ENCODE data around the gene PTTG1IP. TPM values are rescaled to one million over a fixed set of nuclear protein-coding genes. Genes with fewer than 3 reads are reported as not detected.

Gene PTTG1IP
- total RNA-seq, 2 experiments from 2014 or later = 60.7 to 61.8 TPM

DNA sequence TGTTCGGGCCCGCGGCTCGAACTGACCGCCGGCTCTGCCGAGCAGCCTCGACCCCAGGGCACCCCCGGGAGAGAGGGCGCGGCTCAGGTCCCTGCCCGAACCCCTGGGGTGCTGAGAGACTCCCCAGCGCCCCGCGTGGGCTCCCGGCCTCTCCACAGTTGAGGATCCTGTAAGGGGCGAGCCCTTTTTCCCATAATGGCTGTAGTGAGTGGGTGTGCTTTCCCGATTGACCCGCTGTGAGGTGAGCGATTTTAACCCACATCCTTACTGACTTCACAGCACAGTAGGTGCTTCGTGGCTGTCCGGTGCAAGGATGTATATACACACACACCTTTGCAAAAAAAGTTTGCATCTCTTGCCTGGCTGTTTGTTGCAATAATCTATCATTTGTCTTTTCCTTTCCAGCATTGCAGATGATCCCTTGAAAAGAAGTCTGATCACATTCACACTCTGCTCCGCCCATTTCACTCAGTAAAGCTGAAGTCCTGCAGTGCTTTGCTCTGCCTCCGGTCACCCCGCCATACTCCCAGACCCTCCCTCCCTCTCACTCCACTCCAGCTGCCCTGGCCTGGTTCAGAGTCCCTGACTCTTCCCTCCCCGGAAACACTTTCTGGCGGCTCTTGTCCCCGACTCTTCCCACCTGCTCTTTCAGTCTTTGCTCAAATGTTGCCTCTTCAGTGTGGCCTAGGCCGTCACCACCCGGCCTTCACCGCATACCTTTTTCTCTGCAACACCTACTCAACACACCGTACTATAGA lies 70.9 kb downstream of the PTTG1IP start:
- ATAC-seq = peak; percentile 11
- peak overlapping the region; percentile 82 for H3K27ac Mint-ChIP-seq
- no peaks in the 10 kb centered on the region for H3K27me3 Mint-ChIP-seq
- peak overlapping the region; percentile 99 for H3K4me3 Mint-ChIP-seq
- peaks cover 75% of the 10 kb centered on the region for H3K36me3 Mint-ChIP-seq (ENCODE audit: low read depth)
- ChIA-PET POLR2A (interaction anchor here (0.6 to 3.0 kb wide), 8 partner anchors 9 to 130 kb away, joined by 3 to 21 read pairs (median 6); partner anchors contain the start of gene PTTG1IP), CTCF (interaction anchor here (0.6 to 4.3 kb wide), 12 partner anchors 9 to 170 kb away, joined by 3 to 58 read pairs (median 10); partner anchors contain the start of gene PTTG1IP)
- no peaks in the 10 kb centered on the region for H3K9me3 Mint-ChIP-seq
- intact Hi-C loops (cut with micrococcal nuclease) = no loop called here
- TF ChIP-seq CTCF (IDR thresholded peaks at IDR 0.05) = no peak
- DNase-seq = no peak
- H3K4me1 Mint-ChIP-seq (ENCODE audit: low read depth) = peaks cover 47% of the 10 kb centered on the region

DNA sequence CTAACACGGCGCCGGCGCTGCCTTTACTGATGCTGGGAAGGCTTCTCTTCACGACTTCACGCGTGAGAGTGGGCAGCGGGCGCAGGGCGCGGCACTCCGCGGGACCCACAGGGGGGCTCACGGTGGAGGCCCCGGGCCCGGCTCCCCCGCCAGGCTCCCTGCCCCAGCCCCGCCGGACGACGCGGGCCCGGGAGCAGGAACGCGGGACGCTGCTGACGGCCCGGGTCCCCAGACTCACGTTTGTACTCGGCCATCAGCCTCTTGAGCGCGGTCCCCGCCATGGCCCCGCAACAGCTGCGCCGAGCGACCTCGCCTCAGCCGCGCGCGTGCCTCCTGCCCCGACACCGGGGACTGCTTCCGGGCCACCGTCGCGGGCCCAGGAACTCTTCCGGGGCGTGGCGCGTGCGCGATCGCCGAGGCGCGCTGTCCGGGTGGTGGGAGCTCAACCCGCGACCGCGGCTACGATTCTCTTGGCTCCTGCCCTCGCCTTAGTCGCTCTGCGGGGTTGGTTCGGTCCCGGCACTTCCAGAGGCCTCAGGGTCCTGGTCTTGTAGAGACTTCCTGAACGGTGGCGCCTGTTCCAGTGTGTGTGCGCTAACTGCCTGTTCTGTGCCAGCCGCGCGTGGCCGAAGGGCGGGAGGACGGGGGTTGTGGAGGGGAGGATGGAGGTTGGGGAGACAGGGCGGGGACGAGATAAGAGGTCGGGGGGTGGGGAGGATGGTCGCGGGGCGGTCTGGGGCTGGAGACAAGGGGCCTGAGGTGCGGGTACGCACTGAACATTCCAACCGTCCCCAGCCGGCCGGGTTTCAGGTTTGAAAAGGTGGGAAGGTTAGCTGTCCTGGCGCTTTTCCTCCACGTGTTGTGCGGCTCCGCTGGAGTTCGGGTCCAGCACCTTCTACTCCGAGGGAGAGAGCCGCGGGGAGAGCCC lies 71.8 kb downstream of the PTTG1IP start, which contains the start of gene UBE2G2:
UBE2G2 (minus strand) TSS at position 353 of the 928 bp plus-strand sequence; CDS start at position 281, 72 bp downstream.
- POLR2A ChIA-PET = interaction anchor here (0.6 to 3.0 kb wide), 10 partner anchors 8 to 135 kb away, joined by 3 to 16 read pairs (median 4); partner anchors contain the start of gene PTTG1IP
- ATAC-seq = peak; percentile 94

GRCh38 chr21:44800971-44801467 lies 72.5 kb downstream of the PTTG1IP start:
- ATAC-seq = peak; percentile 53
- intact Hi-C loops (cut with micrococcal nuclease) = loop anchor here (2.0 kb wide), 2 partner anchors 34 to 72 kb away; partner anchors contain the start of gene PTTG1IP
- Mint-ChIP-seq H3K9me3 (no peaks in the 10 kb centered on the region), H3K36me3 (ENCODE audit: low read depth) (peaks cover 75% of the 10 kb centered on the region), H3K27me3 (no peaks in the 10 kb centered on the region), H3K4me1 (ENCODE audit: low read depth) (peaks cover 58% of the 10 kb centered on the region), H3K4me3 (peak overlapping the region; percentile 99), H3K27ac (peak overlapping the region; percentile 95)
- DNase-seq = peak; percentile 26
- TF ChIP-seq CTCF (IDR thresholded peaks at IDR 0.05) = peak; percentile 52
- ChIA-PET POLR2A (interaction anchor here (0.6 to 3.0 kb wide), 10 partner anchors 9 to 136 kb away, joined by 3 to 16 read pairs (median 3); partner anchors contain the start of gene PTTG1IP), CTCF (interaction anchor here (0.8 to 4.3 kb wide), 33 partner anchors 8 to 329 kb away, joined by 3 to 58 read pairs (median 4); partner anchors contain the start of genes ITGB2 and PTTG1IP)

More for the DNA sequence above, 71.8 kb downstream of the PTTG1IP start, which contains the start of gene UBE2G2:
- Mint-ChIP-seq H3K9me3 (no peaks in the 10 kb centered on the region), H3K4me3 (peak within 1 kb of the TSS; percentile 99), H3K4me1 (ENCODE audit: low read depth) (peaks cover 51% of the 10 kb centered on the region), H3K36me3 (ENCODE audit: low read depth) (peaks cover 73% of the 10 kb centered on the region), H3K27me3 (no peaks in the 10 kb centered on the region), H3K27ac (peak within 1 kb of the TSS; percentile 95)
- peak; percentile 84 for DNase-seq
- intact Hi-C loops (cut with micrococcal nuclease) = loop anchor here (2.0 kb wide), 2 partner anchors 33 to 71 kb away; partner anchors contain the start of gene PTTG1IP
- CTCF ChIA-PET = interaction anchor here (0.7 to 4.3 kb wide), 28 partner anchors 8 to 328 kb away, joined by 3 to 58 read pairs (median 4); partner anchors contain the start of gene PTTG1IP
- TF ChIP-seq CTCF (IDR thresholded peaks at IDR 0.05) = peak; percentile 31

DNA sequence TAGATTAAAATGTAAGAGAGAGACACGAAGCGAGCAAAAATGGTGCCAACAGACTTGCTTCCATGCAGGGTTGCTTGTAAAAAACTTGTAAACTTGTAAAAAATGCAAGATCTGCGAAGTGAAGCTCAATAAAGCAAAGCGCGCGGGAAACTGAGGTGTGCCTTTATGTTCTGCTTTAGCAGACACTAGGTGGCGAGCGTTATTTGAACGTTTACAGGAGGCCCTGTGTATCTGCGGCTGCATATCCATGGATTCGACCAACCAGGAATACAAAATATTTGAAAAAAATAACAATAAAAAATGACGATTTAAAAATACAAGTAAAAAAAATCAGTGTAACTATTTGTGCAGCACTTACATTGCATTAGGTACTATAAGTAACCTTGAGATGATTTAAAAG lies 73.4 kb downstream of the PTTG1IP start:
- Mint-ChIP-seq H3K4me3 (peak overlapping the region; percentile 99), H3K4me1 (ENCODE audit: low read depth) (peaks cover 65% of the 10 kb centered on the region), H3K27me3 (no peaks in the 10 kb centered on the region), H3K27ac (peak overlapping the region; percentile 95), H3K9me3 (no peaks in the 10 kb centered on the region), H3K36me3 (ENCODE audit: low read depth) (peaks cover 71% of the 10 kb centered on the region)
- DNase-seq (peak; percentile 28), ATAC-seq (no peak)
- ChIA-PET POLR2A (interaction anchor here (0.6 to 3.0 kb wide), 5 partner anchors 10 to 75 kb away, joined by 3 to 16 read pairs (median 3); partner anchors contain the start of genes PTTG1IP and SUMO3), CTCF (interaction anchor here (0.7 to 4.3 kb wide), 28 partner anchors 11 to 336 kb away, joined by 3 to 58 read pairs (median 4); partner anchors contain the start of genes ITGB2 and PTTG1IP)
- intact Hi-C loops (cut with micrococcal nuclease) = loop anchor here (2.0 kb wide), 2 partner anchors 35 to 73 kb away; partner anchors contain the start of gene PTTG1IP
- peak; percentile 34 for TF ChIP-seq CTCF (IDR thresholded peaks at IDR 0.05)

Measured in activated CD8-positive, alpha-beta T cell treated with anti-CD3 and anti-CD28 coated beads for 36 hours (primary cell).